GM21723 (cell line): Measurements from ENCODE around the gene DPP8.
"Not testable (repeated sequence)": the region's sequence is repeated elsewhere in the genome, so short reads cannot be mapped to it uniquely, and the experiment has no call there.

Experiments used
- ATAC-seq: cut with Tn5 transposase; IDR thresholded peaks from one replicate; pipeline ENCODE4 v1.9.1; 2021; ENCODE audit warnings: mild to moderate bottlenecking, moderate library complexity; ENCODE audit not compliant: unreplicated experiment

Gene DPP8

GRCh38 chr15:65516997-65517865 lies at the start of gene DPP8:
DPP8 (minus strand) TSS chr15:65517689; CDS start chr15:65512553, 5,136 bp downstream.
- ATAC-seq, result peak; percentile 93

- ATAC-seq, result no peak
Observed at GRCh38 chr15:65561934-65562333, 44.4 kb upstream of the DPP8 start.

GRCh38 chr15:65559941-65560340 lies 42.5 kb upstream of the DPP8 start:
- no peak for ATAC-seq

- no peak for ATAC-seq
Observed at GRCh38 chr15:65558997-65559760, 41.7 kb upstream of the DPP8 start.

GRCh38 chr15:65558336-65558735 lies 40.8 kb upstream of the DPP8 start:
- no peak for ATAC-seq

GRCh38 chr15:65556622-65557021 lies 39.1 kb upstream of the DPP8 start:
- ATAC-seq, result no peak

GRCh38 chr15:65553691-65554090 lies 36.2 kb upstream of the DPP8 start:
- no peak for ATAC-seq

GRCh38 chr15:65552851-65553250 lies 35.4 kb upstream of the DPP8 start:
- ATAC-seq, result not testable (repeated sequence)

GRCh38 chr15:65551183-65551582 lies 33.7 kb upstream of the DPP8 start:
- ATAC-seq, result no peak

- no peak for ATAC-seq
Observed at GRCh38 chr15:65550681-65551098, 33.2 kb upstream of the DPP8 start.

- ATAC-seq, result not testable (repeated sequence)
Observed at GRCh38 chr15:65549288-65549687, 31.8 kb upstream of the DPP8 start.

- ATAC-seq, result no peak
Observed at GRCh38 chr15:65547841-65548240, 30.4 kb upstream of the DPP8 start.

GRCh38 chr15:65541231-65541820 lies 23.8 kb upstream of the DPP8 start:
- ATAC-seq, result no peak

- no peak for ATAC-seq
Observed at GRCh38 chr15:65540314-65540713, 22.8 kb upstream of the DPP8 start.

- no peak for ATAC-seq
Observed at GRCh38 chr15:65535192-65535591, 17.7 kb upstream of the DPP8 start.

GRCh38 chr15:65533057-65533756 lies 15.7 kb upstream of the DPP8 start:
- no peak for ATAC-seq

- ATAC-seq, result no peak
Observed at GRCh38 chr15:65532738-65533051, 15.2 kb upstream of the DPP8 start.

- peak; percentile 73 for ATAC-seq
Observed at GRCh38 chr15:65530318-65531111, 13.0 kb upstream of the DPP8 start, which contains the start of gene HACD3. HACD3 (plus strand) TSS chr15:65530463; CDS start chr15:65530632, 169 bp downstream.

- peak; percentile 6 for ATAC-seq
Observed at GRCh38 chr15:65529762-65530317, 12.4 kb upstream of the DPP8 start.
